Measurements from ENCODE around the gene SNAP29.
"Not testable (repeated sequence)": the region's sequence is repeated elsewhere in the genome, so short reads cannot be mapped to it uniquely, and the experiment has no call there.

Gene SNAP29

GRCh38 chr22:20865875-20866445 is 7.2 kb downstream of the SNAP29 start:
- no peak for DNase-seq (ENCODE audit: low read depth in 3 of 3, low spot score in 1 of 3)

GRCh38 chr22:20866736-20867135 is 7.9 kb downstream of the SNAP29 start:
- DNase-seq (ENCODE audit: low read depth in 3 of 3, low spot score in 1 of 3) = no peak

GRCh38 chr22:20867179-20868024 is 8.6 kb downstream of the SNAP29 start:
- no peak for DNase-seq (ENCODE audit: low read depth in 3 of 3, low spot score in 1 of 3)

DNA sequence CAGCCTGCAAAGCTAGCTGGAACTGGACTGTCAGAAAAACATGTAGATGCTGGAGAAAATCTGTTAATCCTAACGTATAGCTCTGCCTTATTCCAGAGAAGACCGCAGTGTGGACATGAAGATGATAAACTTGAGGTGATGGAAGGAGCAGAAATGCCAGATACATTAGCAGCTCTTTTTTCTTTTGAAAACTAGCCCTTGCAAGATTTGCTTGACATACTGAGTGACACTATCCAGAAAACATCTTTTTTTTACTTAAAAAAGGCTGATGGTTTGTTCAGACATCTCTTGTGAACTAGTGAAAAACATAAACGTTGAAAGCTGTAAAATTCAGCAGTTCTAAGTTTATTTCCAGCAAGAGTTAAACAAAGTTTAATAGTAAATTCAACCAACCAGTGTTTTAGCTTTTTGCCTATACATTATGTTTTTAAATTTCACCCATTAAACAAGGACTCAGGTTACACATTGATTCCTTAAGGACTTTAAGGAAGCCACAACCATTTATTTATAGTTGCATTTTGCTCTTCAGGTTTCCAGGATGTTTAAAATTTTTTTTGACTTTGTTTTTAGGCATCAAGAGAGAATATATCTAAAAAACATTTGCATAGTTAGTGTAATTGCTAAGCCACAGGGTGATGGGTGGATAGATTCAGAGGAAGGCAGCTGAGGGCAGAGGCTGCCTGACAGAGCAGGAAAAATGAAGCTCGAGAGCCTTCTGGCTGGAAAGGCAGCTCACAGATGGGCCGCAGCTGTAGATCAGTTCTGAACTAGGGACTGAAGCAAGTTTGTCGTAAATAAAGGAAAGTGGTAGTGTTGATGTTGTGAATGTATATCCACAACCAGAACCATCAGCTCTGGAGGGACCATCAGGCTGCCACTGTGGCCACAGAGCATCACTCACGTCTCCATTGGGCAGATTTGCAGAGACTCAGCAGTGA is 9.5 kb downstream of the SNAP29 start:
- no peak for DNase-seq (ENCODE audit: low read depth in 3 of 3, low spot score in 1 of 3)

DNA sequence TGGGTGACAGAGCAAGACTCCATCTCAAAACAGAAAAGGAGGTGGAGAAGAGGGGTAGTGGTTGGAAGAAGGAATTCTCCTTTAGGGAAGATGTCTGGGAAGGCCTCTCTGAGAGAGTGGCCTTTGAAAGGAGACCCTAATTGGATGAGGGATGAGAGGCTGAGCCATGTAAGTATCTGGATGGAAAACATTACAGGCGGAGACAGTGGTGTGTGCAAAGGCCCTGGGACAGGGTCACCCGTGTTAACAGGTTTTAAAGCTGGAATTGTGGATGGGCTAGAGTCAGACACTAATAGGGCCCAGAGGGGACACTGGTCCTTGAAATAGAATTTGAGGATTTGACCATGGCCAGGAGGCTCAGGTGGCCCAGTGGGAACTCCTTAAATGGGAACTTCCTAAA is 10.4 kb downstream of the SNAP29 start:
- DNase-seq (ENCODE audit: low read depth in 3 of 3, low spot score in 1 of 3) = no peak

- DNase-seq (ENCODE audit: low read depth in 3 of 3, low spot score in 1 of 3) = no peak
Observed at GRCh38 chr22:20873214-20873613, 14.4 kb downstream of the SNAP29 start.

DNA sequence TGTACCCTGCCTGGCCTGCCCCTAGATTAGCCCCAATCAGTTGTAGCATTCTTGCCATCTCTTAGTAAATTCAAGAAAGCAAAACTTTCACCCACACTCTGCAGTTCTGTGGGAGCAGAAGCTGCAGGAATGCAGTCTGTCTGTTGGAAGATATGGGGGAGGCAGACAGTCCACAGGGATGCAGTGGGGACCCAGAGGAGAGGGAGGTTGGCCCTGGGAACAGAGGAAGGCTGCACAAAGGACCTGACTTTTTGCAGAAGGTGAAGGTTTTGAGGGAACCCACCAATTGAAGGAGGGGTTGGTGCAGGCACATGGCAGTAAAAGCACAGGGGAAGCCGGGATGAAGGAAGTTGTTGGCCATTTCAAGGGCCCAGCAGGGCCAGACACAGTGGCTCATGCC is 16.5 kb downstream of the SNAP29 start:
- no peak for DNase-seq (ENCODE audit: low read depth in 3 of 3, low spot score in 1 of 3)

- no peak for DNase-seq (ENCODE audit: low read depth in 3 of 3, low spot score in 1 of 3)
Observed at GRCh38 chr22:20877715-20878114, 18.9 kb downstream of the SNAP29 start.

GRCh38 chr22:20881231-20881630 is 22.4 kb downstream of the SNAP29 start:
- no peak for DNase-seq (ENCODE audit: low read depth in 3 of 3, low spot score in 1 of 3)

DNA sequence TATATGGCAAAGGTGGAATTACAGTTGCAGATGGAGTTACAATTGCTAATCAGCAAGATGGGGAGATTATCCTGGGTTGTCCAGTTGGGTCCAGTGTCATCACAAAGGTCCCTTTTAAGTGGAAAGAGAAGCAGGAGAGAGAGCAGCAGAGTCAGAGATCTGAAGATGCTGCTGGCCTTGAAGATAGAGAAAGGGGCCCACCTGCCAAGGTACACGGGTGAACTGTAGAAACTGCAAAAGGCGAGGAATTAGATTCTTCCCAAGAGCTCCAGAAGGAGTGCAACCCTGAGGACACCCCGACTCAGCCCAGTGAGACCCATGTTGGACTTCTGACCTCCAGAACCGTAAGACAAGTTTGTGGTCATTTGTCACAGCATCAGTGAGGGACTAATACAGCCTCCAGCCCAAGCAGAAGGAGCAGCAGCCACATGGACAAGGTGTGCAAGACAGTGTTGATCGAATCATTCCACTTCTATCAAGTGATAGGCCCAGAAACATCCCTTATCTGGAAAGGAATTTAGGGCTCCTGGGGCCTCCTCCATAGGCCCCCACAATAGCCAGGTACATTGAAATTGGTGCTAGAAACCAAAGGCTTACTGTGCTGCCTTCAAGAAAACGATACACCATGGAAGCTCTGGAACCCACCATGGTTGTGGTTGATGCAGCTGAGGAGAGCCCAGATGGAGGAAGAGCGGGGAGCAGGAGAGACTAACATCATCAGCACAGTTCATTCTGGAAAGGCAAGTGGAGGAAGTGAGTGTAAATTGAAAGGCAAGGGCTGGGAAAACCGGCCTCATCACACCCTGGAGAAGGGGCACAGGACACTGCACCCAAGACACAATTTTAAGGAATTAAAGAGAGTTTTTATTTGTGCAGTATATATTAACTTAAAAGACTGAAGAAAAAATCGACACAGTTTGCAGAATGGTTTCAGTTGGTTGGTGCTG is 23.3 kb downstream of the SNAP29 start:
- no peak for DNase-seq (ENCODE audit: low read depth in 3 of 3, low spot score in 1 of 3)

DNA sequence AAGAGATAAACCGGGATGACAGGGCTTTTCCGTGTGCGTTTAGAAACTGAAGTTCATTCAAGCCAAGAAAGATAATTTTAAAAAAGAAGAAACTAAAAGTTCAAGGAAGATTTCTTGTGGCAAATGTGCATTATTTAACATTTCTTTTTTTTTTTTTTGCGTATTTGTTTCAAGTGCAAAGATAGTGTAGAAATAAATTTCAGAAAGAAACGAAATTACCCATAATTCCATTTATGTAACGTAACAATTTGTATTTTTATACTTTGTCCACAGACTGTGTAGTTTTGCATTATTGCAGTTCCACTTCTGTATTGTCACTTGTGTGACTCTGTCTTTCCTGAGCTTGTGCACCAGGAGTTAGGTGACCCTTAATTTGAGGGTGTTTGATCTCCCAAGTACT is 24.0 kb downstream of the SNAP29 start:
- no peak for DNase-seq (ENCODE audit: low read depth in 3 of 3, low spot score in 1 of 3)

DNA sequence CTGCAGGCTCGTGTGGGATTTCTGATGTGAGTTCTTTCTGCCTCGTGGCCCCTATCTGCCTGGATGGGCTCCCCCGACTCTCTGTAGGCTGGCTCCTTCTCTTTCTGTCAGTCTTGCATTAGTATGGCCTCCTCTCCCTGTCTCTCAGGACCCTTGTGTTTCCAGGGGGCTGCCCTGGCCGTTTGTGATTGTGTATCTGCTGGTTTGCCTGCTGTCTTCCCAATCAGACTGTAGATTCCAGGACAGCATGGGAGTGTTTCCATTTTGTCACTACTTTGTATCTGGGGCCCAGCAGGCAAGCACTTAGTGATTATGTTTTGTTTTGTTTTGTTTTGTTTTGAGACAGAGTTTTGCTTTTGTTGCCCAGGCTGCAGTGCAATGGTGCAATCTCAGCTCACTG is 25.6 kb downstream of the SNAP29 start:
- no peak for DNase-seq (ENCODE audit: low read depth in 3 of 3, low spot score in 1 of 3)

- DNase-seq (ENCODE audit: low read depth in 3 of 3, low spot score in 1 of 3) = no peak
Observed at GRCh38 chr22:20885017-20885556, 26.3 kb downstream of the SNAP29 start.

DNA sequence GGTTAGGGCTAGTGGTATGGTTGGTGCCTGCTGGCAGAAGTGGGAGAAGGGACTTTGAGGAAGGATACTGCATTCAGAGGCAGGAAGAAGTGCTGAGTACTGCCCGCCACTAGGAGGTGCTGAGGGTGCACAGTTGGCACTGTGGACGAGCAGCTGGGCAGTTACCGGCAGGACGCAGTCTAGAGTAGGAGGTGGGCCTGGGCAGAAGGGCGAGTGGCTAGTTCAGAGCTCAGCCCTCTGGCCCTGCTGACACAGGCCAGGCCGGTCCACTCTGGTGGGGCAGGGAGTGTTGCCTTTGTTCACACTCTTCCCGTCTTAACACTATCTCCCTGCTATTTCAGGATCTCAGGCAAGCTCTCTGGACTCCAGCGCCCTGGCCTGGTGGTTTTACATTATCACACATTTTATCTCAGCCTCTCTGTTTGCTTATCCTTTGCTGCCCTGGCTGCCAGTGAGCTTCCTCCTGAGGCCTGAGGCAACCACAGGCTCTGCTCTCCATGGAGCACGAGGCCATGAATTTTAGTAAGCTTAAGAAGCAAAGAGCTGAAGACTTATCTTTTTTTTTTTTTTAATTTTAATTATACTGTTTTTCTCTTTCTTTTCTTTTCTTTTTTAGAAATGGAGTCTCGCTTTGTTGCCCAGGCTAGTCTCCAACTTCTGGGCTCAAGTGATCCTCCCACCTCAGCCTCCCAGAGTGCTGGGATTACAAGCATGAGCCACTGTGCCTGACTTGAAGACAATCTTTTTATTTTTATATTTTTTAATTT is 26.9 kb downstream of the SNAP29 start:
- no peak for DNase-seq (ENCODE audit: low read depth in 3 of 3, low spot score in 1 of 3)

DNA sequence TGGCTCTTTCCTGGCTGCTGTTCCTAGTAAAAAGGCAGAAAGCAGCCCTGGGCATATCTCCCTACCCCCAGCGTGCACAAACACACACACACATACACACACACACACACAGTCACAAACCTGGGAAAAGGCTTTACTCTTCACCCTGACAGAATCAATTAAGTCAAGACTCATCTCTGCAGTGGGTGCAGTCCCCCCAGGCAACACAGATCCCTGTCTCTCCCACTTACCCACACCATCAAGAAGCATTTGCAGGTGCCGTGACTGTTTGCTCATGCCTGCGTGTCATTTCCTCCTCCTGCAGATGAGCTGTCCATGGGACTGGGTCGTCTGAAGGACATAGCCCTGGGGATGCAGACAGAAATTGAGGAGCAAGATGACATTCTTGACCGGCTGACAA is 28.6 kb downstream of the SNAP29 start:
- no peak for DNase-seq (ENCODE audit: low read depth in 3 of 3, low spot score in 1 of 3)

GRCh38 chr22:20889025-20889704 is 30.4 kb downstream of the SNAP29 start:
- no peak for DNase-seq (ENCODE audit: low read depth in 3 of 3, low spot score in 1 of 3)

DNA sequence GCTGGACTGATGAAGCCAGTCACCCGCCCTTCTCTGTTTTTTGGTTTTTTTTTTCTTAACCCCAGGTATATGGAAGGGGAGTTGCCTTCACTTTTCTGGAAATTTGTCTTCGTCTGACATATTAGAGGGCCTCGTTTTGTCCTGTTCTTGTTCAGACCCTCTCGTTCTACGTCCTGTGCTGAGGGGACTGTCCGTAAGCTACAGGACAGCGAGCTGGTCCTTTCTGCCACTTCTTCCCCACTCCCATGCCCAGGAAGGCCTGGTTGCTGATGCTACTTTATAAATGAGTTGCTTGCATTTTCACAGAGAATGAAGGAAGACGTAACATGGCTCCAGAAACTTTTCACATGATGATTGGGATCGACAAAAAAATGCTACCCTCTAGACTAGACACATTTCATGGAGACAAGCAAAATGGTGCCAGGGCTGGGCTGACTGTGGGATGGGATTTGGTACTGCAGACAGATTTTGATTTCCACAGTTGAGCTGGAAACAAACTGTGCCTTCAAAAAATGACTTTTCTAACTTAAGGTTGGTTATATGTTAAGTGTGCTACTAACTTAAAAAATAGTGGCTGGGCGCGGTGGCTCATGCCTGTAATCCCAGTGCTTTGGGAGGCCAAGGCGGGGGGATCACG is 31.2 kb downstream of the SNAP29 start:
- DNase-seq (ENCODE audit: low read depth in 3 of 3, low spot score in 1 of 3) = no peak

DNA sequence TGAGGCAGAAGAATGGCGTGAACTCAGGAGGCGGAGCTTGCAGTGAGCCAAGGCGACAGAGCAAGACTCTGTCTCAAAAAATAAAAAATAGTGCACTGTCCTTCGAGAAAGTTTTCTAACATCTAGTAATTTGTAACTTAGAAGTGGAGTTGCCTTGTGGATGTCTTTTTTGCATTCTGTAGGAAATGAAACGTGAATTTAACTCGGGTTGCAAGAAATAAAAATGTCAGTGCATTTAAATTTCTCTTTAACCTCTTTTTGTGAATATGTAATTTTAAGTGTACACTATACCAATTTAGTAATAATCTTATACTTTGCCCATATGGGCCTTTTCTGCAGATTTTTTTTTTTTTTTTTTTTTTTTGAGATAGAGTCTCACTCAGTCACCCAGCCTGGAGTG is 32.2 kb downstream of the SNAP29 start:
- no peak for DNase-seq (ENCODE audit: low read depth in 3 of 3, low spot score in 1 of 3)

GRCh38 chr22:20897737-20898136 is 38.9 kb downstream of the SNAP29 start:
- DNase-seq (ENCODE audit: low read depth in 3 of 3, low spot score in 1 of 3) = not testable (repeated sequence)
